HUDEP-2 (cell line): ENCODE data around the gene SEL1L.
A peak's percentile ranks its signal among the peaks of the same experiment; 100 is the strongest.
"Not testable (repeated sequence)": the region's sequence is repeated elsewhere in the genome, so short reads cannot be mapped to it uniquely, and the experiment has no call there.

ENCODE experiments used
- DNase-seq, 76 experiments: peaks; one replicate each; lab custom pipeline; 2025; ENCODE audit not compliant: unreplicated experiment in 76 of 76; lab: John Stamatoyannopoulos, UW

SEL1L gene

DNA sequence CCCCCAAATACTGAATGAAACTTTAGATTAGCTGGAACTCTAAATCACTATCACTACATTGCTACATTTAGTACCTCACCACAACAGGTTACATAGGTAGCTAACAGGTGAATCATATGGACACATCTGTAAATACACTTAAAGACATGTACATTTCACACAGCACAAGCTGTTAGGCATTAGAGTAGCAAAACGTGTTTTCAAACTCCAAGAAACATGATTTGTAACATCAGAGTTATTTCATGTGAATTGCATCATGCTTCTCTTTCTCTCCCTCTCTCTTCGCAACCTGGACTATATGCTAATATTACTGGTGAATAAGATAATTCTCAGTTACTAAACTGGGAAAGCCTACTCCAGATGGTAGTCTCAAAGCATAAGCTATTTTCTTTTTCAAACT, 4.3 kb downstream of the SEL1L start:
- DNase-seq = peak in 1 of 76 experiments; percentile 5

DNA sequence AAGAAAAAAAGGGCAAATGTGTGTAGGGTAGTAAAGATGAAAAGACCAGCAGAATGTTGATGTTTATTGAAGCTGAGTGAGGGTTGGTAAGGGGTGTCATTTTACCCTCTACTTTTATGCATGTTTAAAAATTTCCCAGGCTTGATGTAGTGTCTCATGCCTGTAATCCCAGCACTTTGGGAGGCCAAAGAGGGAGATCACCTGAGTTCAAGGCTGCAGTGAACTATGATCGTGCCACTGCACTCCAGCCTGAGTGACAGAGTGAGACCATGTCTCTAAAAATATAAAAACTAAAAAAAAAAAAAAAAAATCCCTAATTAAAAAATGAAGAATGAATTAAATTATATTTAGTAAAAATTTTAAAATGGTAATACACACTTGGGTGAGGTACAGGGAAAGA, 8.5 kb downstream of the SEL1L start:
- DNase-seq = no peak

GRCh38 chr14:81523616-81524015, 10.0 kb downstream of the SEL1L start:
- no peak for DNase-seq

- DNase-seq = no peak
These were observed 10.6 kb downstream of the SEL1L start for GRCh38 chr14:81523016-81523415.

GRCh38 chr14:81521356-81521755, 12.3 kb downstream of the SEL1L start:
- DNase-seq = no peak

DNA sequence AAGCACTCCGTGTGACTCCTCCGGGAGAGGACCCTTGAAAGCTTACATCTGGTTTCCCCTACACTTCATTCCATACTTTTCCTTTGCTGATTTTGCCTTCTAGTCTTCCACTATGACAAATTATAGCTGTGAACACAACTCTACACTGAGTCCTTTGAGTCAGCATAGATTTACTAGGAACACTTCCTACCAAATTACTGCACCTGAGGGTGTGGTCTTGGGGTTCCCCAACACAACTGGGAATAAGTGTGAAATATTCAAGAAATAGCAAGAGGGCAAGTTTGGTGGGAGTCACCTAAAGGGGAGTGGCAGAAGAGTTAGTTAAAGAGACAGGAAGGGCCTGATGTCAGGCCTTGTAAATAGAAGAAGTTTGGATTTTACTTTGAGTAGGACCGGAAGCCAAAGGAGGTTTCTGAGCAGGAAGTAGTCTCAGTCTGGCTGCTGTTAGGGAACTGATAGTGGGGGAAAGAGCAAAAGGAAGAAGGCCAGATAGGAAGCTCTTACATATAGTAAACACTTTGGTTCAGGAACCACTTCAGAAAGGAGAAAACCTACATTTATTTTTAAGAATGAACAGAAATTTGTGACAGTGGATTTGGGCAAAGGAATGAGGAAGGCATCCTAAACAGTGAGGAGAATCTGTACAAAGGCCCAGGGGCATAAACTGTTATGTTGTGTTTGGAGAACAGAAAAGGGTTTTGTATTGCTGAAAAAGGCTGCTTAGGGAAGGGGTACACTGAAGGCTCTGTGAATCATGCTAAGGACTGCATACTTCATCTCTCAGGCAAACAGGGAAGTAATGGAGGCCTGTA, 14.2 kb downstream of the SEL1L start:
- no peak for DNase-seq

DNA sequence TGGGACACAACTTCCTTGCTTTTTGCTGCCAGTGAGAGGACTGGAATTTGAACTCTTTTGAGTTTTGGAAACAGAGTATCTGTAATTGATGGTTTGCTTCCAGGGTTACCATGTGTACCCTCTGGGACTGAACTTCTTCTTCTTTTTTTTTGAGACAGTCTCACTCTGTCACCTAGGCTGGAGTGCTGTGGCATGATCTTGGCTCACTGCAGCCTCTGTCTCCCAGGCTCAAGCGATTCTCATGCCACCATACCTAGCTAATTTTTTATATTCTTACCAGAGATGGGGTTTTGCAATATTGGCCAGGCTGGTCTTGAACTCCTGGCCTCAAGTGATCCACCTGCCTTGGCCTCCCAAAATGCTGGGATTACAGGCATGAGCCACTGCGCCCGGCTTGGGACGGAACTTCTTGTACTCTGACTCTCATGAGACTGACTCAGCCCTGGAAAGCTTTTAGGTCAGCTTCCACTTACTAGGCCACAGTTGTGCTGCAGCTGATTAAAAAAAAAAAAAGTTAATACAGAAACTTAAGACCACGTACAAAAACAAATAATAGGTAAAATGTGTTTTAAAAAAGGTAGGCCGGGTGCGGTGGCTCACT, 15.8 kb downstream of the SEL1L start:
- DNase-seq = no peak

- DNase-seq = no peak
These were observed 16.5 kb downstream of the SEL1L start for GRCh38 chr14:81516986-81517797.

DNA sequence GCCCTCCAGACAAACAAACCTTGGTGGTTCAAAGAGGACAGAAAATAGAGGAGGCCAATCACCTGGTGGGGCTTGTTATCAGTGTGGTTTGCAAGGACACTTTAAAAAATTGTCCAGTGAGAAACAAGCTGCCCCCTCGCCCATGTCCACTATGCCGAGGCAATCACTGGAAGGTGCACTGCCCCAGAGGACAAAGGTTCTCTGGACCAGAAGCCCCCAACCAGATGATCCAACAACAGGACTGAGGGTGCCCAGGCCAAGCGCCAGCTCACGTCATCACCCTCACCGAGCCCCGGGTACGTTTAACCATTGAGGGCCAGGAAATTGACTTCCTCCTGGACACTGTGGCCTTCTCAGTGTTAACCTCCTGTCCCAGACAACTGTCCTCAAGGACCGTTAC, 17.7 kb downstream of the SEL1L start:
- not testable (repeated sequence) for DNase-seq

DNA sequence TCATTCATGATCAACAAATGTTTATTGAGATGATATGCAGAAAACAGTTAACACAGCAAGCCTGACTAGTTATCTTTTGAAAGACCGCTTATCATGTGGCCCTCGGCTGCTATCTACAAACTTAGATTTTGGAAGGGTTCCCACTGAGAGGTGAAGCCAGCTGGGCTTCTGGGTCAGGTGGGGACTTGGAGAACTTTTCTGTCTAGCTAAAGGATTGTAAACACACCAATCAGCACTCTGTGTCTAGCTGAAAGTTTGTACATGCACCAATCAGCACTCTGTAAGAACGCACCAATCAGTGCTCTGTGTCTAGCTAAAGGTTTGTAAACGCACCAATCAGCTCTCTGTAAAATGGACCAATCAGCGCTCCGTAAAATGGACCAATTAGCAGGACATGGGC, 20.8 kb downstream of the SEL1L start:
- not testable (repeated sequence) for DNase-seq

GRCh38 chr14:81511111-81511904, 22.3 kb downstream of the SEL1L start:
- DNase-seq = no peak

- DNase-seq = no peak
These were observed 23.7 kb downstream of the SEL1L start for GRCh38 chr14:81509838-81510452.

DNA sequence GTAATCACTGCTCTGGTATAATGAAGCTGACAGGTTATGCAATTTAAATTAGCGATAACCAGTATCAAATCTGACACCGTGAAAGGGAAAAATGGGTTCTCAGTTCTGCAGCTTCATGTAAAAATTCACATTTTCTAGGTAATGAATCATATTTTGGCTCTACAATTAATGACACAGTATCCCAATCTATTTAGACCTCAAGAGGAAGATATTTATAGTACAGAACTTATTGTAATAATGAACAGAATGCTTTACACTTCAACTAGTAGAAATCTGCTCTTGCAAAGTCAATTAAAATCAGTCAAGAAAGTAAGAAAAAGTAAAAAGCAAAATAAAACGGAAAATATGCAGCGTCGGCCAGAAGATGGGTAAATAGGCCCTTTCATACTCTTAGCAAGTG, 24.3 kb downstream of the SEL1L start:
- DNase-seq = no peak

DNA sequence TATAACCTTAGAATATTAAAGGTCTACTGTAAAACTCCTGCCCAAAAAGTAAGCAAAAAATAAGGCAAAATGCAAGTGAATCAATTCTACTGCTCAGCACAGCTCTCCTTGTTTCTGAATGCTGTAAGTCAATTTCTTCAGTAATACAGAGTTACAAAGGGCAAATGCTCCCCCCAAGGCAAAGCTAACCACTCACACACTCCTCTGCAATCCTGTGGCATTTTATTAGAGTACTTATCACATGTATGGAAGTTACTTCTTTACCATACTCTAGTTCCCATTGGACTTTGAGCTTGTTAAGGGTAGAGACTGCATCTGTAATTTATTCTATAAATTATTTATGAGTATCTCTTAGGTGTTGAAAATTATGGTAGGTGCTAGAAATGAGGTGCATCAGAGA, 27.2 kb downstream of the SEL1L start:
- DNase-seq = no peak

DNA sequence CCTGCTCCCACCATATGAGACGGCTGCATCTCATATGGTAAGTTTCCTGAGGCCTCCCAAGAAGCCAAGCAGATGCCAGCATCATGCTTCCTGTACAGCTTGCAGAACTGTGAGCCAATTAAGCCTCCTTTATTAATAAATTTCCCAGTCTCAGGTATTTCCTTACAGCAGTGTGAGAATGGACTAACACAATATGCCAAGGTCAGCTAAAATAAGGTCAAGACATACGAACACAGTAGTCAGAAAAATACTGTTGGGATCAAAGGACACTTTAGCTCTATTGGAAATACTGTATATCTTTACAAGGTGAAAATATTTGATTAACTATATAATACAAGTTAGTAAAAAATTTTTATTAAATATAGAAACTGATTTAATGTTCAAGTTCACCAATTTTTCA, 28.8 kb downstream of the SEL1L start:
- no peak for DNase-seq

GRCh38 chr14:81485781-81486180, 47.9 kb downstream of the SEL1L start:
- no peak for DNase-seq

- no peak for DNase-seq
These were observed 48.3 kb downstream of the SEL1L start for GRCh38 chr14:81485372-81485771.

- DNase-seq = no peak
These were observed 49.5 kb downstream of the SEL1L start for GRCh38 chr14:81484120-81484519.

- no peak for DNase-seq
These were observed 52.9 kb downstream of the SEL1L start for GRCh38 chr14:81480741-81481140.

- DNase-seq = no peak
These were observed 55.2 kb downstream of the SEL1L start for GRCh38 chr14:81478446-81478845.
